HepG2 (cell line): ENCODE measurements around the gene OGFOD3. TPM values are rescaled to one million over a fixed set of nuclear protein-coding genes. Genes with fewer than 3 reads are reported as not detected.
A peak's percentile ranks its signal among the peaks of the same experiment; 100 is the strongest.

Experiments used
- GABPA ChIP-seq, 2 experiments: IDR thresholded peaks; 2 replicates each; pipeline ENCODE4 v1.6.1; 2011 to 2016; ENCODE audit warnings: low read depth in 2 of 2, low read length in 1 of 2, missing biosample characterization in 1 of 2, missing genetic modification characterization in 1 of 2
- GABPB1 ChIP-seq: IDR thresholded peaks from 2 replicates; pipeline ENCODE4 v1.6.1; 2016; ENCODE audit warnings: mild to moderate bottlenecking, missing genetic modification reagents, moderate library complexity, missing compliant biosample characterization
- HMGXB4 ChIP-seq, 2 experiments: sonication (generic) in 1 of 2; formaldehyde crosslinking in 1 of 2; IDR thresholded peaks; 2 replicates each; pipeline versions ENCODE4 v1.4.0 to v1.6.1; 2018 to 2020; ENCODE audit warnings: missing genetic modification reagents in 2 of 2, borderline replicate concordance in 1 of 2, low read depth in 1 of 2, mild to moderate bottlenecking in 1 of 2, missing biosample characterization in 1 of 2
- MYNN ChIP-seq: sonication (generic); formaldehyde crosslinking; IDR thresholded peaks from 2 replicates; pipeline ENCODE4 v1.4.0; 2020; ENCODE audit warnings: mild to moderate bottlenecking, low read depth, missing genetic modification reagents
- NFIB ChIP-seq: sonication (generic); formaldehyde crosslinking; IDR thresholded peaks from 2 replicates; pipeline ENCODE4 v1.9.0; 2021; ENCODE audit warnings: missing genetic modification reagents, mild to moderate bottlenecking, borderline replicate concordance
- SUZ12 ChIP-seq: fragments of 150-350 bp; IDR thresholded peaks from 2 replicates; pipeline ENCODE4 v1.6.1; 2014; ENCODE audit warnings: low read depth, low read length
- ZBTB40 ChIP-seq, 2 experiments: fragments of 450-650 bp in 1 of 2; sonication (generic) in 1 of 2; formaldehyde crosslinking in 1 of 2; IDR thresholded peaks; 2 replicates each; pipeline versions ENCODE4 v1.6.1 to v1.8.0; 2016 to 2022; ENCODE audit warnings: antibody characterized with exemption in 1 of 2, mild to moderate bottlenecking in 1 of 2, missing genetic modification reagents in 1 of 2
- ZNF180 ChIP-seq: sonication (generic); formaldehyde crosslinking; IDR thresholded peaks from 2 replicates; pipeline ENCODE4 v1.4.0; 2020; ENCODE audit warnings: low read depth, missing genetic modification reagents, borderline replicate concordance
- ZNF350 ChIP-seq: sonication (generic); formaldehyde crosslinking; IDR thresholded peaks from 2 replicates; pipeline ENCODE4 v1.4.0; 2020; ENCODE audit warnings: mild to moderate bottlenecking, low read depth, missing genetic modification reagents, borderline replicate concordance
- polyA plus RNA-seq, 8 experiments: library from polyadenylated mRNA; depleted of rRNA in 3 of 8; stranded (reverse) in 7 of 8; unstranded in 1 of 8; fragments of >200 nt; fragmentation: Illumina TruSeq in 4 of 8; extraction: Trizol in 4 of 8; gene quantifications; 2 replicates each; pipeline versions ENCODE4 v1.2.1 to v1.2.3, GENCODE V29; 2011 to 2016; ENCODE audit warnings: low read depth in 4 of 8, missing spikeins in 1 of 8, mixed read lengths in 1 of 8; ENCODE audit not compliant: insufficient read depth in 1 of 8
- total RNA-seq, 5 experiments: library from RNA; depleted of rRNA; stranded (reverse); fragments of >200 nt; fragmentation: Illumina TruSeq; extraction: Trizol; gene quantifications; 2 replicates each; pipeline ENCODE4 v1.2.3, GENCODE V29; 2016; ENCODE audit warnings: low read depth in 1 of 5
- TF ChIP-seq, protein P1 (sequence below): sonication (generic); formaldehyde crosslinking; IDR thresholded peaks from 2 replicates; pipeline ENCODE4 v1.5.1; 2020; ENCODE audit warnings: mild to moderate bottlenecking, missing genetic modification reagents, moderate library complexity

The OGFOD3 gene
- total and polyA plus RNA-seq, 2 of the 13 experiments (the other 11 are each of a cell fraction or from before 2014, with no cell fraction given), result 40.0 to 42.1 TPM

GRCh38 chr17:82358465-82359350 is 59.7 kb downstream of the OGFOD3 start, which contains the start of gene TEX19 (continued):
- no peak for TF ChIP-seq ZNF180 (CRISPR knock-in tag)
- TF ChIP-seq ZBTB40 (IDR thresholded peaks at IDR 0.05), result no peak
- peak; percentile 60; the same call in 1 of the 2 replicates for TF ChIP-seq ZBTB40 (CRISPR knock-in tag; IDR thresholded peaks at IDR 0.05)
- peak; percentile 32; the same call in 1 of the 2 replicates for TF ChIP-seq SUZ12
- TF ChIP-seq ZNF350 (CRISPR knock-in tag), result 0 out of 2 replicates have a peak, but pooled peaks have one; percentile 48
- TF ChIP-seq MYNN (CRISPR knock-in tag), result 0 out of 2 replicates have a peak, but pooled peaks have one; percentile 36
- 0 out of 2 replicates have a peak, but pooled peaks have one; percentile 46 for TF ChIP-seq GABPB1 (CRISPR knock-in tag)
- peak in 1 of 2 experiments; percentile 29; a peak in 2 of 4 replicates for TF ChIP-seq HMGXB4 (CRISPR knock-in tag; IDR thresholded peaks at IDR 0.05; ENCODE audit: borderline replicate concordance in 1 of 2, low read depth in 1 of 2)
- TF ChIP-seq NFIB, result 0 out of 2 replicates have a peak, but pooled peaks have one; percentile 50
- TF ChIP-seq GABPA (IDR thresholded peaks at IDR 0.05; ENCODE audit: low read depth, low read length), result no peak
- TF ChIP-seq GABPA (CRISPR knock-in tag; IDR thresholded peaks at IDR 0.05; ENCODE audit: low read depth), result 0 out of 2 replicates have a peak, but pooled peaks have one; percentile 5
- TF ChIP-seq, protein P1, sequence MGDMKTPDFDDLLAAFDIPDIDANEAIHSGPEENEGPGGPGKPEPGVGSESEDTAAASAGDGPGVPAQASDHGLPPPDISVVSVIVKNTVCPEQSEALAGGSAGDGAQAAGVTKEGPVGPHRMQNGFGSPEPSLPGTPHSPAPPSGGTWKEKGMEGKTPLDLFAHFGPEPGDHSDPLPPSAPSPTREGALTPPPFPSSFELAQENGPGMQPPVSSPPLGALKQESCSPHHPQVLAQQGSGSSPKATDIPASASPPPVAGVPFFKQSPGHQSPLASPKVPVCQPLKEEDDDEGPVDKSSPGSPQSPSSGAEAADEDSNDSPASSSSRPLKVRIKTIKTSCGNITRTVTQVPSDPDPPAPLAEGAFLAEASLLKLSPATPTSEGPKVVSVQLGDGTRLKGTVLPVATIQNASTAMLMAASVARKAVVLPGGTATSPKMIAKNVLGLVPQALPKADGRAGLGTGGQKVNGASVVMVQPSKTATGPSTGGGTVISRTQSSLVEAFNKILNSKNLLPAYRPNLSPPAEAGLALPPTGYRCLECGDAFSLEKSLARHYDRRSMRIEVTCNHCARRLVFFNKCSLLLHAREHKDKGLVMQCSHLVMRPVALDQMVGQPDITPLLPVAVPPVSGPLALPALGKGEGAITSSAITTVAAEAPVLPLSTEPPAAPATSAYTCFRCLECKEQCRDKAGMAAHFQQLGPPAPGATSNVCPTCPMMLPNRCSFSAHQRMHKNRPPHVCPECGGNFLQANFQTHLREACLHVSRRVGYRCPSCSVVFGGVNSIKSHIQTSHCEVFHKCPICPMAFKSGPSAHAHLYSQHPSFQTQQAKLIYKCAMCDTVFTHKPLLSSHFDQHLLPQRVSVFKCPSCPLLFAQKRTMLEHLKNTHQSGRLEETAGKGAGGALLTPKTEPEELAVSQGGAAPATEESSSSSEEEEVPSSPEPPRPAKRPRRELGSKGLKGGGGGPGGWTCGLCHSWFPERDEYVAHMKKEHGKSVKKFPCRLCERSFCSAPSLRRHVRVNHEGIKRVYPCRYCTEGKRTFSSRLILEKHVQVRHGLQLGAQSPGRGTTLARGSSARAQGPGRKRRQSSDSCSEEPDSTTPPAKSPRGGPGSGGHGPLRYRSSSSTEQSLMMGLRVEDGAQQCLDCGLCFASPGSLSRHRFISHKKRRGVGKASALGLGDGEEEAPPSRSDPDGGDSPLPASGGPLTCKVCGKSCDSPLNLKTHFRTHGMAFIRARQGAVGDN, result peak; percentile 89
